ENCODE results near the gene ZC3H18.

The ZC3H18 gene

GRCh38 chr16:88532434-88533241, 37.6 kb upstream of the ZC3H18 start:
- DNase-seq (ENCODE audit: low spot score) (no peak), FAIRE-seq (no peak)

- DNase-seq (ENCODE audit: low spot score): no peak
- no peak for FAIRE-seq
These were observed 36.8 kb upstream of the ZC3H18 start for GRCh38 chr16:88533381-88533917.

- peak; percentile 68 for FAIRE-seq
- DNase-seq (ENCODE audit: low spot score): peak; percentile 97
These were observed 36.1 kb upstream of the ZC3H18 start for GRCh38 chr16:88533932-88534637.

GRCh38 chr16:88534638-88535190, 35.5 kb upstream of the ZC3H18 start:
- FAIRE-seq: no peak
- DNase-seq (ENCODE audit: low spot score): peak; percentile 75

GRCh38 chr16:88535191-88535856, 34.9 kb upstream of the ZC3H18 start:
- DNase-seq (ENCODE audit: low spot score): no peak

GRCh38 chr16:88535857-88536222, 34.4 kb upstream of the ZC3H18 start:
- no peak for FAIRE-seq
- no peak for DNase-seq (ENCODE audit: low spot score)

More at GRCh38 chr16:88535191-88535856, 34.9 kb upstream of the ZC3H18 start:
- FAIRE-seq: peak; percentile 85

- FAIRE-seq (no peak), DNase-seq (ENCODE audit: low spot score) (no peak)
These were observed 33.7 kb upstream of the ZC3H18 start for GRCh38 chr16:88536510-88536909.

- no peak for FAIRE-seq
- no peak for DNase-seq (ENCODE audit: low spot score)
These were observed 33.0 kb upstream of the ZC3H18 start for GRCh38 chr16:88536971-88537751.

- no peak for FAIRE-seq
- no peak for DNase-seq (ENCODE audit: low spot score)
These were observed 32.3 kb upstream of the ZC3H18 start for GRCh38 chr16:88537859-88538258.

GRCh38 chr16:88538366-88539060, 31.7 kb upstream of the ZC3H18 start:
- no peak for DNase-seq (ENCODE audit: low spot score)

GRCh38 chr16:88539261-88539651, 30.9 kb upstream of the ZC3H18 start:
- FAIRE-seq (no peak), DNase-seq (ENCODE audit: low spot score) (no peak)

More at GRCh38 chr16:88538366-88539060, 31.7 kb upstream of the ZC3H18 start:
- no peak for FAIRE-seq

GRCh38 chr16:88539652-88540345, 30.4 kb upstream of the ZC3H18 start:
- FAIRE-seq: no peak
- DNase-seq (ENCODE audit: low spot score): no peak

- FAIRE-seq: no peak
- no peak for DNase-seq (ENCODE audit: low spot score)
These were observed 29.7 kb upstream of the ZC3H18 start for GRCh38 chr16:88540346-88540977.

GRCh38 chr16:88541831-88542616, 28.2 kb upstream of the ZC3H18 start:
- no peak for DNase-seq (ENCODE audit: low spot score)
- no peak for FAIRE-seq

- DNase-seq (ENCODE audit: low spot score) (no peak), FAIRE-seq (no peak)
These were observed 26.9 kb upstream of the ZC3H18 start for GRCh38 chr16:88543230-88543813.

GRCh38 chr16:88545781-88546180, 24.4 kb upstream of the ZC3H18 start:
- FAIRE-seq (no peak), DNase-seq (ENCODE audit: low spot score) (no peak)

- no peak for FAIRE-seq
- DNase-seq (ENCODE audit: low spot score): no peak
These were observed 21.9 kb upstream of the ZC3H18 start for GRCh38 chr16:88548131-88548874.

All from urothelium cell line (cell line).